ENCODE measurements around the gene PLOD1. TPM values are rescaled to one million over a fixed set of nuclear protein-coding genes. Genes with fewer than 3 reads are reported as not detected.
"Not testable (repeated sequence)": the region's sequence is repeated elsewhere in the genome, so short reads cannot be mapped to it uniquely, and the experiment has no call there.

PLOD1 gene
- total and polyA plus RNA-seq, 8 donors, result 8.2 to 56.2 (median 35.2) TPM

DNA sequence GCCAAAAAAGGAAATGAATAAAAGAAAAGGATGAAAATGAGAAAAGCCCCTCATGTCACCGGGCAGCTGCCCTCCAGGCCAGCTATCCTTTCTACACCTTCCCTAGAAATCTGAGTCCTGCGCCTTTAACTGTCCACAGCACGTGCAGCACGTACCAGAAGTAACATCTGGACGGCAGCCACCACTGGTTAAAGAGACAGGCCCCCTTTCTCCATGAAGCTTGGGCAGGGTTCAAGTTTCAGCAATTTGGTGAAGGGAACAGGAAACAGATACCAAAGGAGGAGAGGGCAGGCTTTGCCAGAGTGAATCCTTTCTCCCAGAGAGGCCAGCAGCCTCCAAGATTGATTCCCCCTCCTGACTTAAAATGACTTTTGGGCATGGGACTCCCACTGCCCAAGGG lies 4.7 kb upstream of the PLOD1 start:
- Histone ChIP-seq H3K27ac (peak overlapping the region in 4 of 5 donors; percentile 18 to 58 (median 34)), H3K4me3 (no peak overlapping the region), H3K27me3 (no peaks in the 10 kb centered on the region), H3K9me3 (no peaks in the 10 kb centered on the region), H3K4me1 (peaks cover 13 to 53% (median 36%) of the 10 kb centered on the region in 4 donors), H3K36me3 (no peaks in the 10 kb centered on the region)
- WGBS, 5 donors, result 1 to 8% (median 2%) methylated on average over 5 of the region's 5 CpGs
- TF ChIP-seq POLR2AphosphoS5 (IDR thresholded peaks at IDR 0.05) (peak in 2 of 3 donors; percentile 26 to 27), CTCF (IDR thresholded peaks at IDR 0.05) (no peak)
- intact Hi-C loops (cut with DNase I; ENCODE audit: low total_unique reads), result no loop called here
- peak; percentile 77 to 92 for DNase-seq

DNA sequence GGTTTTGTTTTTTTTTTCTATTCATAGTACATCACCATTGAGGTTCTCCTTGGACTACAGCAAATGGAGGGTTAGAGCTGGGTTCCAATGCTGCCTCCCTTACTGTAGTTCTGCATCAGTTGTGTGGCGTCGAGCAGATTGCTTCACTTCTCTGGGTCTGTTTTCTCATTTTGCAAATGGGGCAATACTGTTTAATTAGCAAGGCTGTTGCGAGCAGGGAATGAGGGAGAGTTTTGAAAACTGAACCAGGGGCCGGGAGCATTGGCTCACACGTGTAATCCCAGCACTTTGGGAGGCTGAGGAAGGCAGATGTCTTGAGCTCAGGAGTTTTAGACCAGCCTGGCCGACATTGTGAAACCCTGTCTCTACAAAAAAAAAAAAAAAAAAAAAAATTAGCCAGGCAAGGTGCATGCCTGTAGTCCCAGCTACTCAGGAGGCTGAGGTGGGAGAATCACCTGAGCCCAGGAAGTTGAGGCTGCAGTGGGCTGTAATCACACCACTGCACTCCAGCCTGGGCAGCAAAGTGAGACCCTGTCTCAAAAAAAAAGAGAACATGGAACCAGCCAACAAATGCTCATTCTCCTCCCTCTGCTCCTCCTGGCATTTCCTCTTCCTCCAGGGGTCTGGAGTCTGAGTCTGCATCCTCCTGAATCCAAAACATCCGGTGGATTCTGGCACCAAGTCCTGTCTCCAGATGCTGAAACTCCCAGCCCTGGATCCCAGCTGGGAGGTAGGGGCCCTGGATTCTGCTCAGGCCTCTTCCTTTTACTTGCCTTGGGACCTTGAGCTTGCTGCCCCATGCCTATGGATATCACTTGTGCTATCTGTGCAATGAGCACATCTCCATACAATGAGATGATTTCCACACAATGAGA lies 3.7 kb upstream of the PLOD1 start:
- no peak for TF ChIP-seq POLR2A (IDR thresholded peaks at IDR 0.05)
- no peak for TF ChIP-seq CTCF (IDR thresholded peaks at IDR 0.05)
- TF ChIP-seq POLR2AphosphoS5 (IDR thresholded peaks at IDR 0.05), result no peak
- TF ChIP-seq EP300 (IDR thresholded peaks at IDR 0.05), result no peak
- Histone ChIP-seq H3K9me3 (no peaks in the 10 kb centered on the region), H3K27ac (peak overlapping the region in 4 of 5 donors; percentile 18 to 58 (median 34)), H3K4me1 (peaks cover 18 to 54% (median 38%) of the 10 kb centered on the region in 4 donors), H3K27me3 (no peaks in the 10 kb centered on the region), H3K36me3 (no peaks in the 10 kb centered on the region), H3K4me3 (no peak overlapping the region)
- DNase-seq, result peak in 1 of 2 donors; percentile 82
- intact Hi-C loops (cut with DNase I; ENCODE audit: low total_unique reads), result no loop called here
- 57 to 78% (median 70%) methylated on average over 7 of the region's 7 CpGs for WGBS, 5 donors

DNA sequence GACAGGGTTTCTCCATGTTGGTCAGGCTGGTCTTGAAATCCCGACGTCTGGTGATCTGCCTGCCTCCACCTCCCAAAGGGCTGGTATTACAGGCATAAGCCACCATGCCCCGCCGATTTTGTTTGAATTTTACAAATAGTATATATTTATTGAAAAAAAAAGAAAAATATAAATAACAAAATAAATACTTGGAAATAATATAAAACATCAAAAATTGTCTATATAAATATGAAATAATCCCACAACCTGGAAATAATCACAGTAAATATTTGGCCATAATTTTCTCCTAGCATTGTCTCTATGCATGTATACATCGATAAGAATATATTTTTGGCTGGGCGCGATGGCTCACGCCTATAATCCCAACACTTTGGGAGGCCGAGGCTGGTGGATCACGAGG lies 2.7 kb upstream of the PLOD1 start:
- Histone ChIP-seq H3K9me3 (no peaks in the 10 kb centered on the region), H3K27me3 (no peaks in the 10 kb centered on the region), H3K4me3 (no peak overlapping the region), H3K4me1 (peaks cover 20 to 58% (median 41%) of the 10 kb centered on the region in 4 donors), H3K27ac (no peak overlapping the region), H3K36me3 (no peaks in the 10 kb centered on the region)
- intact Hi-C loops (cut with DNase I; ENCODE audit: low total_unique reads), result no loop called here
- no peak for DNase-seq
- TF ChIP-seq POLR2AphosphoS5 (IDR thresholded peaks at IDR 0.05), result no peak
- no peak for TF ChIP-seq POLR2A (IDR thresholded peaks at IDR 0.05)
- TF ChIP-seq EP300 (IDR thresholded peaks at IDR 0.05), result no peak
- TF ChIP-seq CTCF (IDR thresholded peaks at IDR 0.05), result no peak
- 88 to 93% (median 89%) methylated on average over 10 of the region's 10 CpGs for WGBS, 5 donors

DNA sequence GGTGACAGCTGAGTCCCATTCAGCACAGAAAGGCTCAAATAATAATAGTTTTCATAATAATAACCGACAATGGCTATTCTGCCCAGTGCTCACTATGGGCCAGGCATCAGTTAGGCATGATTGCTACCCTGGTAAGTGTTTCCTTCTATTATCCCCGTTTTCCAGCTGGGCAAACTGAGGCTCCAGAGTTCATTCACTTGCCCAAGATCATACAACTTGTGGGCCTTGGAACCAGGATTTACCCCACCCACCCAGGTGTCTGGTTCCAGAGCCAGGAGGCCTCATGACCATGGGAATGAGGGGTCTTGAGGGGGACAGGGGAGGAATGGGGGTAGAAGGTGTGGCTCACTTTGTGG lies 518 bp downstream of the PLOD1 start:
- H3K9me3 ChIP-seq, result no peaks in the 10 kb centered on the region
- DNase-seq, result no peak
- H3K27me3 ChIP-seq, result no peaks in the 10 kb centered on the region
- 4 to 21% (median 8%) methylated on average over 2 of the region's 2 CpGs for WGBS, 5 donors
- peak overlapping the region; percentile 63 to 76 (median 70) for H3K4me3 ChIP-seq
- intact Hi-C loops (cut with DNase I; ENCODE audit: low total_unique reads), result no loop called here
- H3K27ac ChIP-seq, result peak overlapping the region; percentile 81 to 91 (median 89)
- no peak for TF ChIP-seq CTCF (IDR thresholded peaks at IDR 0.05)
- TF ChIP-seq POLR2A (IDR thresholded peaks at IDR 0.05), result no peak
- no peak for TF ChIP-seq EP300 (IDR thresholded peaks at IDR 0.05)
- no peak for TF ChIP-seq POLR2AphosphoS5 (IDR thresholded peaks at IDR 0.05)
- H3K4me1 ChIP-seq, result peaks cover 13 to 69% (median 48%) of the 10 kb centered on the region in 4 donors
- peaks cover 0 to 12% (median 6%) of the 10 kb centered on the region in 4 donors for H3K36me3 ChIP-seq

- H3K9me3 ChIP-seq; intact Hi-C loops (cut with DNase I; ENCODE audit: low total_unique reads); DNase-seq; H3K27me3 ChIP-seq: not testable (repeated sequence)
- peaks cover 0 to 12% (median 6%) of the 10 kb centered on the region in 4 donors for H3K36me3 ChIP-seq
- H3K4me1 ChIP-seq, result peaks cover 11 to 67% (median 50%) of the 10 kb centered on the region in 4 donors
- H3K4me3 ChIP-seq, result peak overlapping the region; percentile 63 to 76 (median 70)
- peak overlapping the region in 2 of 5 donors; percentile 89 to 90 for H3K27ac ChIP-seq
- WGBS, 5 donors, result 90 to 93% (median 92%) methylated on average over 10 of the region's 10 CpGs
Measured at GRCh38 chr1:11935733-11936132, 1.2 kb downstream of the PLOD1 start.
